ENCODE measurements around the gene CRYGA.

CRYGA gene, protein sequence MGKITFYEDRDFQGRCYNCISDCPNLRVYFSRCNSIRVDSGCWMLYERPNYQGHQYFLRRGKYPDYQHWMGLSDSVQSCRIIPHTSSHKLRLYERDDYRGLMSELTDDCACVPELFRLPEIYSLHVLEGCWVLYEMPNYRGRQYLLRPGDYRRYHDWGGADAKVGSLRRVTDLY

DNA sequence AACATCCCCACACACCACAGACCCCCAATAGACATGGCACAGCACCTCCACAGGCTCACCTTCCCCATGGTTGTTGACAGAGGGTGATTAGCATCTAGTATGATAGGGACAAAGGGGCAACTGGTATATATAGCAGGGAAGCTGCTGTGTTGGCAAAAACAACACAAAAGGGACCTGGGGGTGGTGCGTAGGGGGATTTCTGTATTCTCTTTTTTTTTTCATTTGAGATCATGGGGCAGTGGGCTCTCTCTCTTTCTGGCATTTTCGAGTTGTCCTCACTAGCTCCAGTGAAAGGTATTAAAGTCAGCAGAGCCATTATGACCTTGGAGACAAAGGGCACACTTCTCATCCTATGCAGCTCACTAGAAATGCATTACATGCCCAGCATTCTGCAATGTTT lies at the start of gene CRYGA:
Gene CRYGA (minus strand): TSS at position 101 of the 400 bp plus-strand sequence. CDS start 33 bp downstream, at position 68.
- DNase-seq (ENCODE audit: low read depth) = no peak

DNA sequence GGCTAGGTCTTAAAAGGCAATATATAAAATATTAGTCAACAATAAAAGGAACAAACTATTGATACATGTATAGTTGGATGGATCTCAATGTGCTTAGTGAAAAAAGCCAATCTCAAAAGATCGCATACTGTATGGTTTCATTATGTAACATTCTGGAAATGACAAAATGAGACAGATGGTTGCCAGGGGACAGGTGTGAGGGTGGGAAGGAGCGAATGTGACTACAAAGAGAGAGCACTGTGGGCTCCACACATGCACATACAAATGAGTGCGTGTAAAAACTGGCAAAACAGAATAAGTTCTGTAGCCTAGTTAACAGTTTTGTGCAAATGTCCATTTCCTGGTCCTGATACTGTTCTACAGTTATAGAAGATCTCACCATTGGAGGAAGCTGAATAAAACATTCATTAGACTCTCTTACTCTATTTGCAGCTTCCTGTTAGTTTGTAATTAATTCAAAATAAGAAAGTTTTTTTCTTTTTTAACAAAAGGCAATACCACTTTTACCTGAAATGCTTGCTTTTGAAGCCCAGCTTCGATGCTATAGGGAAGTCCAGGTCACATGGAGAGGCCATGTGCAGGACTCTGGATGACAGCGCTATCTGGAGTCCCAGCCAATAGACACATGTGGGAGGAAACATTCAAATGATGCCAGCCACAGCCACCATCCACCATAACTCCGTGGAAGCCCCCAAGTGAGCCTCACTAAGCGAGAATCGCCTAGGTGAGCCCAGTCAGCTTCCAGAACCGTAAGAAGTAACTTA lies 47.5 kb upstream of the CRYGA start:
- DNase-seq (ENCODE audit: low read depth) = no peak

- no peak for DNase-seq (ENCODE audit: low read depth)
Observed at GRCh38 chr2:208208335-208209085, 45.1 kb upstream of the CRYGA start.

DNA sequence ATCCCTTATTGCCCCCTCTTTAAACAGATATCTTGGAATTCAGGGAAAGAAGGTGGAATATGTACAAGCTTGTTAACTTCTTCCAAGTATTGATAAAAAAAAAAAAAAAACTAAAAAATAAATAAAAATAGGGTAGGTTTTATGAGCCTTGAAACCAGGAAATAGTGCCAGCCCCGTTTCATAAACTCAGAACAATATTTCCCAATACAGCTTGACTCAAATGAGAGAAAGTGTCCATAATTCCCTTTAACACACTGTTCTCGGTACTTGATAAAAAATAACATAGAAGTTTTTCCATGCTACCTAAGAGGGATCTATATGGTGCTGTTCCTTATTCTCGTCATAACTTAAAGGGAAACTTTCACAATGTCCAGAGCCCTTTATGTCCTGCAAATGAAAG lies 44.4 kb upstream of the CRYGA start:
- no peak for DNase-seq (ENCODE audit: low read depth)

DNA sequence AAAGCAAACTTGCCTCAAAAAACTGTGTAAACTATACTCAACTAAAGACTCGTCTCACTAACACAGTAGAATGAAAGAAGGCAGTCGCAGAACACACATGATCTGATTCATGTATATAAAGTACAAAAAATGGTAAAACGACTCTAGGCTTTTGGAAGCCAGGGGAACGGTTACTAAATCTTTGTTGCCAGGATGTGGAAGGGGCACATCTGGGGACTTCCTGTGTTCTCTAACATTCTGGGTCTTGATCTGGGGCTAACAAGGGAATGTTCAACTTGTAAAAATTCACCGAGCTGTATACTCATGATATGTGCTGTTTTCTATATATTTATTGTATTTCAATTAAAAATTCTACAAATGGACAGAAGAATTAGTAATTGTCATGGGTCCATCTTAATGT lies 40.8 kb upstream of the CRYGA start:
- DNase-seq (ENCODE audit: low read depth) = no peak

GRCh38 chr2:208195531-208195930 lies 32.1 kb upstream of the CRYGA start:
- DNase-seq (ENCODE audit: low read depth) = no peak

- DNase-seq (ENCODE audit: low read depth) = no peak
Observed at GRCh38 chr2:208192611-208193236, 29.3 kb upstream of the CRYGA start.

- DNase-seq (ENCODE audit: low read depth) = no peak
Observed at GRCh38 chr2:208189810-208190503, 26.6 kb upstream of the CRYGA start, which contains the start of gene C2orf80. TSS of gene C2orf80 (minus strand) at chr2:208190030. CDS start at chr2:208186986, 3,044 bp downstream.

- DNase-seq (ENCODE audit: low read depth) = no peak
Observed at GRCh38 chr2:208189069-208189809, 25.9 kb upstream of the CRYGA start.

GRCh38 chr2:208186893-208187292 lies 23.5 kb upstream of the CRYGA start:
- no peak for DNase-seq (ENCODE audit: low read depth)

GRCh38 chr2:208186465-208186864 lies 23.1 kb upstream of the CRYGA start:
- no peak for DNase-seq (ENCODE audit: low read depth)

GRCh38 chr2:208183972-208184705 lies 20.8 kb upstream of the CRYGA start:
- DNase-seq (ENCODE audit: low read depth) = no peak

- no peak for DNase-seq (ENCODE audit: low read depth)
Observed at GRCh38 chr2:208183526-208183925, 20.1 kb upstream of the CRYGA start.

GRCh38 chr2:208182835-208183234 lies 19.4 kb upstream of the CRYGA start:
- no peak for DNase-seq (ENCODE audit: low read depth)

DNA sequence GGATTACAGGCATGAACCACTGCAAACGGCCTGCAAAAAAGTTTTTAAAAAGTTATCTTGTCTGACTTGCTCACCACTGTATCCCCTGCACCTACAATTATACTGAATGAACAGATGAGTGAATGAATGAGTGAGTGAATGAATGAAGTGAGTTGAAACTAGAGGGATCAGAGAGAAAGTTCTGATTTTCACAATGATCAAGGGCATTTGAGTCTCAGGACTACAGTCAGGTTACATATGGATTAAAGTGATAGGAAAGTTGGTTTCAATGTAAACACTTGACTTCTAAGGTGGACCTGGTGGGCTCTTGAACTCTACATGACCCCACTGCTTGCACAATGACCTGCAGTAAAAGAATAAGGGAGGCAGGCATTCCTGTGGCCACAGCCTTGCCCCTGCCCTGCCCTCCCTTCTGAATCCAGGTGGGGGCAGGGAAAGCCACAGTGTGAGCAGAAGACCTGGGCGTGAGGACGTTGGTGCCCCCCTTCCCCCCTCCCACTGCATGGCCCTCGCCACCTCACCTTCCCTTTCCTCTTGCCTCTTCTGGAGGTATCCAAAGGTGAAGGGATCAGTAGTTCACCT lies 15.7 kb upstream of the CRYGA start:
- no peak for DNase-seq (ENCODE audit: low read depth)

DNA sequence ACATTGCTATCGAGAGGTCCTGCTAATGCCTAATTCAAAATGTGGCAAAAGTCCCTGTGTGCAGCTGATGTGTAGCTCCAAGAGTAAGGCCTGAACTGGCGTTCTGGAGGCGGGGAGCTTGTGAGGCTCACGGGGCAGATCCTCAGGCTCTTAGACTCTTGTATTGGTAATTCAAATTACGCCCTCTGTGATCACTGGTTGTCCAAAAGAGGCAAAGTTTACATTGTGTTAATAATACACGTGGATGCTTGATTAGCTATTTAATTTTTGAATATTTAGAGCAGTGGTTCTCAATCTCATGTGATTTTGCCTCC lies 12.4 kb upstream of the CRYGA start:
- DNase-seq (ENCODE audit: low read depth) = no peak

GRCh38 chr2:208175069-208175839 lies 11.9 kb upstream of the CRYGA start:
- DNase-seq (ENCODE audit: low read depth) = peak; percentile 50

- no peak for DNase-seq (ENCODE audit: low read depth)
Observed at GRCh38 chr2:208174144-208174543, 10.8 kb upstream of the CRYGA start.

- no peak for DNase-seq (ENCODE audit: low read depth)
Observed at GRCh38 chr2:208172125-208172524, 8.7 kb upstream of the CRYGA start.

Measured in GM04503 (cell line).